Esophagus (tissue), 2 donors: ENCODE measurements around the gene TMEM181. TPM values are rescaled to one million over a fixed set of nuclear protein-coding genes. Genes with fewer than 3 reads are reported as not detected.
"Not testable (repeated sequence)": the region's sequence is repeated elsewhere in the genome, so short reads cannot be mapped to it uniquely, and the experiment has no call there.

Experiments
- H3K27ac ChIP-seq, 2 donors: one replicate each; pipeline ENCODE4 v1.5.1; 2013; ENCODE audit warnings: low read depth in 2 of 2, mild to moderate bottlenecking in 2 of 2, inconsistent platforms in 1 of 2, low read length in 1 of 2, moderate library complexity in 1 of 2
- H3K27me3 ChIP-seq, 2 donors: one replicate each; pipeline ENCODE4 v1.6.1; 2013; ENCODE audit warnings: low read length in 2 of 2, control low read depth in 1 of 2, mild to moderate bottlenecking in 1 of 2; ENCODE audit not compliant: insufficient read depth in 2 of 2, control insufficient read depth in 1 of 2
- H3K36me3 ChIP-seq, 2 donors: one replicate each; pipeline ENCODE4 v1.6.1; 2013; ENCODE audit warnings: low read length in 1 of 2; ENCODE audit not compliant: control insufficient read depth in 2 of 2, insufficient read depth in 2 of 2
- H3K4me1 ChIP-seq, 2 donors: one replicate each; pipeline ENCODE4 v1.6.1; 2013; ENCODE audit warnings: low read length in 1 of 2; ENCODE audit not compliant: control insufficient read depth in 2 of 2, insufficient read depth in 2 of 2
- H3K4me3 ChIP-seq, 2 donors: one replicate each; pipeline ENCODE4 v1.5.1; 2013; ENCODE audit warnings: low read length in 2 of 2, mild to moderate bottlenecking in 2 of 2, low read depth in 1 of 2, moderate library complexity in 1 of 2
- H3K9me3 ChIP-seq, 2 donors: one replicate each; pipeline ENCODE4 v1.6.1; 2013; ENCODE audit warnings: mild to moderate bottlenecking in 2 of 2, low read depth in 1 of 2, low read length in 1 of 2, moderate library complexity in 1 of 2; ENCODE audit not compliant: control insufficient read depth in 2 of 2, insufficient read depth in 1 of 2
- WGBS, 2 donors: extraction: QIAGEN DNeasy Blood & Tissue Kit; methylation state at CpG; one replicate each; pipeline ENCODE4 v1.1.7; 2013; 5-methylcytosine and 5-hydroxymethylcytosine counted together
- polyA plus RNA-seq, 2 donors: library from polyadenylated mRNA; stranded (reverse); fragments of 200-250 nt; gene quantifications; one replicate each; pipeline ENCODE4 v1.2.3, GENCODE V29; 2013
- donor health status: healthy with polysubstance abuse.
- donor health status: Bipolar disorder and iron deficiency.

The TMEM181 gene
- polyA plus RNA-seq, 2 donors = 7.9 to 9.3 TPM

- no peaks in the 10 kb centered on the region for H3K36me3 ChIP-seq
- no peak overlapping the region for H3K27ac ChIP-seq
- H3K4me1 ChIP-seq = no peaks in the 10 kb centered on the region
- H3K9me3 ChIP-seq = no peaks in the 10 kb centered on the region
- 86 to 90% methylated on average over 14 of the region's 14 CpGs for WGBS, 2 donors
- no peaks in the 10 kb centered on the region for H3K27me3 ChIP-seq
- H3K4me3 ChIP-seq = no peak overlapping the region
Observed at GRCh38 chr6:158674342-158675131, 114.6 kb downstream of the TMEM181 start.

- H3K27ac ChIP-seq, H3K27me3 ChIP-seq, H3K36me3 ChIP-seq, H3K9me3 ChIP-seq, H3K4me3 ChIP-seq, H3K4me1 ChIP-seq: not testable (repeated sequence)
- WGBS, 2 donors = 91 to 98% methylated on average over 3 of the region's 3 CpGs
Observed at GRCh38 chr6:158677094-158677493, 117.2 kb downstream of the TMEM181 start.

GRCh38 chr6:158677906-158678578, 118.2 kb downstream of the TMEM181 start:
- Histone ChIP-seq H3K9me3 (no peaks in the 10 kb centered on the region), H3K27ac (no peak overlapping the region), H3K4me3 (no peak overlapping the region), H3K27me3 (no peaks in the 10 kb centered on the region), H3K36me3 (no peaks in the 10 kb centered on the region), H3K4me1 (no peaks in the 10 kb centered on the region)
- WGBS, 2 donors = 87 to 88% methylated on average over 11 of the region's 11 CpGs

- Histone ChIP-seq H3K36me3 (no peaks in the 10 kb centered on the region), H3K4me1 (no peaks in the 10 kb centered on the region), H3K27ac (no peak overlapping the region), H3K4me3 (no peak overlapping the region), H3K9me3 (no peaks in the 10 kb centered on the region), H3K27me3 (no peaks in the 10 kb centered on the region)
- WGBS, 2 donors = 86 to 89% methylated on average over 2 of the region's 2 CpGs
Observed at GRCh38 chr6:158680015-158680414, 120.1 kb downstream of the TMEM181 start.

GRCh38 chr6:158680481-158680880, 120.6 kb downstream of the TMEM181 start:
- Histone ChIP-seq H3K27me3 (no peaks in the 10 kb centered on the region), H3K9me3 (no peaks in the 10 kb centered on the region), H3K4me3 (no peak overlapping the region), H3K27ac (no peak overlapping the region), H3K4me1 (no peaks in the 10 kb centered on the region), H3K36me3 (no peaks in the 10 kb centered on the region)
- WGBS, 2 donors = 92 to 93% methylated on average over 6 of the region's 6 CpGs

- H3K27ac ChIP-seq = no peak overlapping the region
- no peaks in the 10 kb centered on the region for H3K27me3 ChIP-seq
- H3K36me3 ChIP-seq = no peaks in the 10 kb centered on the region
- no peaks in the 10 kb centered on the region for H3K9me3 ChIP-seq
- H3K4me1 ChIP-seq = peaks cover 0 to 5% of the 10 kb centered on the region in 2 donors
- H3K4me3 ChIP-seq = no peak overlapping the region
- 85 to 88% methylated on average over 5 of the region's 5 CpGs for WGBS, 2 donors
Observed at GRCh38 chr6:158684311-158684710, 124.4 kb downstream of the TMEM181 start.

- 40 to 53% methylated on average over 5 of the region's 5 CpGs for WGBS, 2 donors
- Histone ChIP-seq H3K36me3 (no peaks in the 10 kb centered on the region), H3K9me3 (no peaks in the 10 kb centered on the region), H3K27ac (no peak overlapping the region), H3K27me3 (no peaks in the 10 kb centered on the region), H3K4me1 (peaks cover 0 to 5% of the 10 kb centered on the region in 2 donors), H3K4me3 (no peak overlapping the region)
Observed at GRCh38 chr6:158684745-158685324, 124.9 kb downstream of the TMEM181 start.

Other genes starting within 250 kb of the TMEM181 start
- 1 to 10 TPM; 3.5 to 7.6 TPM for gene TULP4, start 247.6 kb upstream of the TMEM181 start, polyA plus RNA-seq
- gene DYNLT1, start 84.7 kb downstream of the TMEM181 start, polyA plus RNA-seq = 100 to 1,000 TPM; 168 to 183 TPM
- gene SYTL3, start 90.0 kb downstream of the TMEM181 start, polyA plus RNA-seq = 1 to 10 TPM; 2.4 to 2.6 TPM